Myocyte (in vitro differentiated cells): ENCODE data around the gene RAB11FIP3. TPM values are rescaled to one million over a fixed set of nuclear protein-coding genes. Genes with fewer than 3 reads are reported as not detected.
"Not testable (repeated sequence)": the region's sequence is repeated elsewhere in the genome, so short reads cannot be mapped to it uniquely, and the experiment has no call there.

Experiments
- DNase-seq: peaks from one replicate; pipeline ENCODE4 v3.0.0-alpha.2; 2012; ENCODE audit warnings: low read depth
- total RNA-seq: library from RNA; depleted of rRNA; stranded (reverse); fragments of >200 nt; gene quantifications from 2 replicates; pipeline ENCODE4 v1.2.3, GENCODE V29; 2014

Gene RAB11FIP3
- total RNA-seq, 1 donor from 2014 or later = 114 TPM

- peak; percentile 53 for DNase-seq
Measured at GRCh38 chr16:466651-467050, 41.2 kb downstream of the RAB11FIP3 start.

DNA sequence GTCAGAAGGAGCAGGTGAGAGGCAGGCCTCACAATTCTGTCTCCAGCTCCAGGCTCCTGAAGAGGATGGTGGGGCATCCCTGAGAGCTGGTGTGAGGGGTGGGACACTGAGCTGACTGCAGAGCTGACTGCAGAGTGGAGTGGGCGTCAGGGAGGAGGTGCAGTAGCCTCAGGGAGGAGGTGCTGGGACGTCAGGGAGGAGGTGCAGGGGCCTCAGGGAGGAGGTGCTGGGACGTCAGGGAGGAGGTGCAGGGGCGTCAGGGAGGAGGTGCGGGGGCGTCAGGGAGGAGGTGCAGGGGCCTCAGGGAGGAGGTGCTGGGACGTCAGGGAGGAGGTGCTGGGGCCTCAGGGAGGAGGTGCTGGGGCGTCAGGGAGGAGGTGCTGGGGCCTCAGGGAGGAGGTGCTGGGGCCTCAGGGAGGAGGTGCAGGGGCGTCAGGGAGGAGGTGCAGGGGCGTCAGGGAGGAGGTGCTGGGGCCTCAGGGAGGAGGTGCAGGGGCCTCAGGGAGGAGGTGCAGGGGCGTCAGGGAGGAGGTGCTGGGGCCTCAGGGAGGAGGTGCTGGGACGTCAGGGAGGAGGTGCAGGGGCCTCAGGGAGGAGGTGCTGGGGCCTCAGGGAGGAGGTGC lies 41.9 kb downstream of the RAB11FIP3 start:
- DNase-seq = not testable (repeated sequence)

- DNase-seq = peak; percentile 39
Measured at GRCh38 chr16:468068-468821, 42.8 kb downstream of the RAB11FIP3 start.

DNA sequence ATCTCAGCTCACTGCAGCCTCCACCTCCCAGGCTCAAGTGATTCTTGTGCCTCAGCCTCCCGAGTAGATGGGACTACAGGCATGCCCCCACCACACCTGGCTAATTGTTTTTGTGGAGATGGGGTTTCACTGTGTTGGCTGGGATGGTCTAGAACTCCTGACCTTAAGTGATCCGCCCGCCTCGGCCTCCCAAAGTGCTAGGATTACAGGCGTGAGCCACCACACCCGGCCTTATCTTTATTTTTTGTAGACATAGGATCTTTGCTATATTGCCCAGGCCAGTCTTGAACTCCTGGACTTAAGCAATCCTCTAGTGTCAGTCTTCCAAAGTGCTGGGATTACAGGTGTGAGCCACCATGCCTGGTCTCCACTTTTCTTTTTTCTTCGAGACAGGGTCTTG lies 44.0 kb downstream of the RAB11FIP3 start:
- DNase-seq = not testable (repeated sequence)

- DNase-seq = no peak
Measured at GRCh38 chr16:470418-470817, 45.0 kb downstream of the RAB11FIP3 start.

DNA sequence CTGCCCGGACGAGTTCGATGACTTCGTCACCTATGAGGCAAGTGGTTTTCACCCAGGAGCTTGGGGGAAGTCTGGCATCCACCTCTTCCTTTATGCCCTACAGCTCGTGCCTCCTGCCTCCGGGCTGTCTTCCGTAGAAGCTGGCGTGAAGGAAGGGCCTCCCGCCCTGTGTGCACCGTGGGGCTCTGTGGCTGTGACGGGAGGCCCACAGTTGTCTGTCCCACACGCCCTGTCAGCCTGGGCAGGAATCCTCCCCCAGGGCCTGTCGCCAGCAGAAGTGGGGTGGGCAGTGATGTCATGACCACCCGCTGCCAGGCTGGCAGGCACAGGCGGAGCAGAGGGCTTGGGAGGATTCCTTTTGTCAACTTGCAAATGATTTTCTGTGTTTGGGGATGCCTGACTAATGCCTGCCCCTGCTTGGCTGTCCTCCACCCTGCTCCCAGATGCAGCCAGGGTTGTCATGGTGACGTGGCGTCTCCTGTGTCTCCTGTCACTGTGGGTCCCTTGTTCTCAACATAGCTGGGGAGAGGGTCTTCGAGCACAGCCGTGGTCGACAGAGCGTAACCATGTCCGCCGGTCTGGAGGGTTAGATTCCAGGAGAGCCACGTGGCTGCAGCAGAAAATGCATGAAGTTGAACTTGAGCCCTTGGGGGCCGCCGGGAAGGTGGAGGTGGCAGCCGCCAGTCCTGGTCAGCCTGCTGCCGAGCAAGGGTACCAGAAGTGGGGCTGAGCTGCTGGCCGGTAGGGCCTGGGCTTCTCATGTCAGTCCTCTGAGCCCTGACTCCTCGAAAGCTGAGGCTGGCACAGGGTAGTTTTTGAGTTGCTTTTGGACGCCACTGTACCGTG lies 46.1 kb downstream of the RAB11FIP3 start:
- peak; percentile 92 for DNase-seq

- no peak for DNase-seq
Measured at GRCh38 chr16:472199-472504, 46.7 kb downstream of the RAB11FIP3 start.

DNA sequence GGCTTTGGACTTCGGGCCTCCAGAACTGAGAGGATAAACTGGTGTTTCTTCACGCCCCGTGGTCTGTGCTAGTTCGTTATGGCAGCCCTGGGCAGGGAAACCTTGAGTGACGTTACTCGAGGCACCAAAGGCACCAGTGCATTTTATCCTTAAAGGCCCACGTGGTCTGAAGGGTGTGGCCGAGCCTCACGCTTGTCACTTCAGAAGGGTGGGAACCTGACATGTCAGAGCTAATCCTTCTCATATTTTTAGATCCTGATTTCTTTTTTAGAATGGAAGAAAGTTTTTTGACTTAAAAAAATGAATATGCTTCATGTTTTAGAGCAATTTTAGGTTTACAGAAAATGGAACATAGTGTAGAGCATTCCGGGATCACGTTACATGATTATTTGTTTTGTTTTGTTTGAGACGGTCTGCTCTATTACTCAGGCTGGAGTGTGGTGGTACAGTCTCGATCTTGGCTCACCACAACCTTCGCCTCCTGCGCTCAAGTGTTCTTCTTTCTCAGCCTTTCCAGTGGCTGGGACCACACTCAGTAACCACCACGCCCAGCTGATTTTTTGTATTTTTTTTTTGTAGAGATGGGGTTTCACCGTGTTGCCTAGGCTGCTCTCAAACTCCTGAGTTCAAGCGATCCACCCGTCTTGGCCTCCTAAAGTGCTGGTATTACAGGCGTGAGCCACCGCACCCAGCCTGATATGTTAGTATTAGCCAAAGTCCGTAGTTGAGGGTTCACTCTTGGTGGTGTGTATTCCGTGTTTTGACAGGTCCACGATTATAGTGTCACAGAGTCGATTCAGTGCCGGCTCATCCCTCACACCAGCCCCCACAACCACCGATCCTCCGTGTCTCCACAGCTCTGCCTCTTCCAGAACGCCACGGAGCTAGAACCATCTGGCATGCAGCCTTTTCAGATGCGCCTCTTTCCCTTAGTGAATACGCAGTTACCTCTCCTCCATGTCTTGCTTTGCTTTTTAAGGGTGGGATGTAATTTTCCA lies 47.9 kb downstream of the RAB11FIP3 start:
- peak; percentile 41 for DNase-seq

GRCh38 chr16:474420-475122 lies 49.1 kb downstream of the RAB11FIP3 start:
- DNase-seq = no peak

GRCh38 chr16:476039-476438 lies 50.6 kb downstream of the RAB11FIP3 start:
- no peak for DNase-seq

- DNase-seq = peak; percentile 18
Measured at GRCh38 chr16:477301-478157, 52.1 kb downstream of the RAB11FIP3 start.

DNA sequence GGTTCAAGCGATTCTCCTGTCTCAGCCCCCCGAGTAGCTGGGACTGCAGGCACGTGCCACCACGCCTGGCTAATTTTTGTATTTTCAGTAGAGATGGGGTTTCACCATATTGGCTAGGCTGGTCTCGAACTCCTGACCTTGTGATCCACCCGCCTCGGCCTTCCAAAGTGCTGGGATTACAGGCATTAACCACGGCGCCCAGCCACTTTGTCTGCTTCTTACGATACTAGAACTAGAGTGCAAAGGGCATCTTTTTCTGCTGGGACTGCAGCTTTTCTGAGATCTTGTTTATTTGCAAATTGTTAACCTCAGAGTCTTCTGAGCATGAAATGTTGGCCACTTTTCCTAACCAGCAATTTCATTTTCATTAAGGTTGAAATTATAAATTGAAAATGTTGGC lies 52.8 kb downstream of the RAB11FIP3 start:
- DNase-seq = not testable (repeated sequence)

GRCh38 chr16:482468-483185 lies 57.2 kb downstream of the RAB11FIP3 start:
- no peak for DNase-seq

DNA sequence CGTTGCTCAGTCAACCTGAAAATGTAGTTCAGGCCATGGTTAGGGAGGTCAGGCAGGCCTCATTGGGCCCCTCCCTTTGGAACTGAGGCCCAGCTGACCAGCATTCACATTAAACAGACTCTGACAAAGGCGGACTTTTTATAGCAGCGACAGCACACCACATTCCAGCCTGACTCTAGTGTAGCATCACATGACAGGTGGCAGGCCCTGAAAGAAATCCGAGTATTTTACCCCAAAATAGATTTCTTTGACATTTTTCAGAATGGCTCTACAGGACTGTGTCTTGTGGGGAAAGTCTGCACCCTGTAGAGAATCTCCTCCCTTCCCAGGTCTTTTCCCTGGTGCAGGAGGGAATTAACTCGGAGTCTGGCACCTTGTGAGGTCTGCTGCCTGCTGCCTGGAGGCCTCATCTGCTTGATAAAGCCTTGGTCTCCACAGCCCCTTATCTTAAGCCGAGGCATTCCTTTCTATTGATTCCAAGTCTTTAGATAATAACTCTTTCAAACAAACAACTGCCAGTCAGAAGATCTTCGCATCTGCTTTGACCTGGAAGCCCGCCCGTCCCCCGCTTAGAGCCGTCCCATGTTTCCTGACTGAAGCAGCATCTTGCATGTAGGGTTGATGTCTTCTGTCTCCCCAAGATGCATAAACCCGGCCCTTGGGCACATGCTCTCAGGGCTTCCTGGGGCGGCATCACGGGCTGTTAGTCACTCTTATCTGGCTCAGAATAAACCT lies 58.1 kb downstream of the RAB11FIP3 start:
- peak; percentile 74 for DNase-seq

DNA sequence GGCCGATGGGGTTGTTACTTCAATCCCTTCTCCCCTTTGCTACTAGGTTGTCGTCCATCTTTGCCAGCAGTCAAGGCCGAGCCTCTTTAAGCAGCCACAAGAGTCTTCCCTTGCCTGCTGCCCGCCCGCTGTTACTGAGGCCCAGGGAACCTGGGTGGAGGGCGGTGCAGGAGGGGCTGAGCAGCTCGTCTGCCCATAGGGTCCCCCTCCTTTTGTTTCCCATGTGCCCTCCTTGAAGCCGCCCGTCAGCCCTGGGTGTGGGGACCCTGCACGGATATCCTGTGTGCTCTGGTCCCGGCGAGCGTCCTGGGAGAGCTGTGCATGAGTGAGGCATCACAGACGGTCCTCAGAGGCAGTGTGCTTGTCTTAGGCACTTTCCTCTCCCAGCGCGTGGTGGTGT lies 64.2 kb downstream of the RAB11FIP3 start:
- DNase-seq = no peak

- DNase-seq = no peak
Measured at GRCh38 chr16:490768-491167, 65.3 kb downstream of the RAB11FIP3 start.

GRCh38 chr16:491220-491919 lies 65.9 kb downstream of the RAB11FIP3 start:
- no peak for DNase-seq
